ENCODE data around the gene TMEM95.

TMEM95 gene

DNA sequence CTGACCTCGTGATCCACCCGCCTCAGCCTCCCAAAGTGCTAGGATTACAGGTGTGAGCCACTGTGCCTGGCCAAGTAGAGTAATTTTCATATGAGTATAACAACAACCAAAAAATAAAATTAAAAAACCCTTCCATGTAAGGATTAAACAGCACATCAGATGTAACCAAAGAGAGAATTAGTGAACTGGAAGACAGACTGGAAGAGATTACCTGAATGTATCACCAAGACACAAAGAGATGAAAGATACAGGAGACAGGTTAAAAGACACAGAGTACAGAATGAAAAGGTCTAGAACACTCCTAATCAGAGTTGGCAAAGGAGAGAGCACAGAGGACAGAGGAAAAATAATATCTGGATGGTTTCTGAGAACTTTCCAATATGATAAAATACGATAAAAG is 24.2 kb downstream of the TMEM95 start:
- no peak for DNase-seq (ENCODE audit: low read depth)

GRCh38 chr17:7380321-7380720 is 25.4 kb downstream of the TMEM95 start:
- no peak for DNase-seq (ENCODE audit: low read depth)

GRCh38 chr17:7380855-7381683 is 26.1 kb downstream of the TMEM95 start, which contains the start of gene TNK1:
Gene TNK1 (plus strand): TSS chr17:7381089. CDS start chr17:7382927, 1,838 bp downstream.
- no peak for DNase-seq (ENCODE audit: low read depth)

DNA sequence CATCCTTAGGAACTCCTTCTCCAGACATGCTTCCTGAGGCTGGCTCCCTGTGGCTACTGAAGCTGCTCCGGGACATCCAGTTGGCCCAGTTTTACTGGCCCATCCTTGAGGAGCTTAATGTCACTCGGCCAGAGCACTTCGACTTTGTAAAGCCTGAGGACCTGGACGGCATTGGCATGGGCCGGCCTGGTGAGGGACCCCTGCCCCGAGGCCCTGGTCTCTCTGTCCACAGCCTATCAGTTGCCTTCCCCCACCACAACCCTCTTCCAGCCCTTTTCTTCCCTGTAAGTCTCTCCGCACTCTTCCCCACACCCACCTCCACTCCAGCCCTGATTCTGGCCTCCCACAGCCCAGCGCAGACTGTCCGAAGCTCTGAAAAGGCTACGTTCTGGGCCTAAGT is 27.9 kb downstream of the TMEM95 start:
- DNase-seq (ENCODE audit: low read depth): no peak

DNA sequence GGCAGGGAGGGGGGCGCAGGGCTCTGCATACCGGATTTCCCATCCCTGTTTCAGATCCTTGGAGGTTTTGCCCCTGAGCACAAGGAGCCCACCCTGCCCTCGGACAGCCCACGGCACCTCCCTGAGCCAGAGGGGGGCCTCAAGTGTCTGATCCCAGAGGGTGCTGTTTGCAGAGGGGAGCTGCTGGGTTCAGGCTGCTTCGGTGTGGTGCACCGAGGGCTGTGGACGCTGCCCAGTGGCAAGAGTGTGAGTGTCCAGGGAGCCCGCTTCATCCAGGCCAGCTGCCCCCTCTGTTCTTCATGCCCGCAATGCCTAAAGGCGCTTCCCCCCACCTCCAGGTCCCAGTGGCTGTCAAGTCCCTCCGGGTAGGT is 28.4 kb downstream of the TMEM95 start:
- no peak for DNase-seq (ENCODE audit: low read depth)

GRCh38 chr17:7383742-7384488 is 29.0 kb downstream of the TMEM95 start:
- DNase-seq (ENCODE audit: low read depth): no peak

DNA sequence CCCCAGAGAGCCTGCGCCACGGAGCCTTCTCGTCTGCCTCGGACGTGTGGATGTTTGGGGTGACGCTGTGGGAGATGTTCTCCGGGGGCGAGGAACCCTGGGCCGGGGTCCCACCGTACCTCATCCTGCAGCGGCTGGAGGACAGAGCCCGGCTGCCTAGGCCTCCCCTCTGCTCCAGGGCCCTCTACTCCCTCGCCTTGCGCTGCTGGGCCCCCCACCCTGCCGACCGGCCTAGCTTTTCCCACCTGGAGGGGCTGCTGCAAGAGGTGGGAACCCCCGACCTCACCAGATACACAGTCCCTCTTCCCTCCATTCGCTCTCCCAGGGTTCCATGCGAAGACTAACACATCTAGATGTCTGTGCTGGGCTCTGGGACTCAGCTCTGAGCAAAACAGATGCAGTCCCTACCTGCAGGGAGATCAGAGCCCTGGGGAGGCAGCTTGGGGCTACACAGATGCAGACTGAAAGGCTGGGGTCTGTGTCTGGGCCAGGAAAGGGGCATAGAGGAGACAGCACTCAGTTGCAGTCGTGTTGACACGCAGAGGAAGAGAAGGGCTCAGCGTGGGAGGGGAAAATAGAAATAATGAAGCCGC is 29.6 kb downstream of the TMEM95 start:
- no peak for DNase-seq (ENCODE audit: low read depth)

GRCh38 chr17:7388856-7389255 is 33.9 kb downstream of the TMEM95 start:
- DNase-seq (ENCODE audit: low read depth): no peak

DNA sequence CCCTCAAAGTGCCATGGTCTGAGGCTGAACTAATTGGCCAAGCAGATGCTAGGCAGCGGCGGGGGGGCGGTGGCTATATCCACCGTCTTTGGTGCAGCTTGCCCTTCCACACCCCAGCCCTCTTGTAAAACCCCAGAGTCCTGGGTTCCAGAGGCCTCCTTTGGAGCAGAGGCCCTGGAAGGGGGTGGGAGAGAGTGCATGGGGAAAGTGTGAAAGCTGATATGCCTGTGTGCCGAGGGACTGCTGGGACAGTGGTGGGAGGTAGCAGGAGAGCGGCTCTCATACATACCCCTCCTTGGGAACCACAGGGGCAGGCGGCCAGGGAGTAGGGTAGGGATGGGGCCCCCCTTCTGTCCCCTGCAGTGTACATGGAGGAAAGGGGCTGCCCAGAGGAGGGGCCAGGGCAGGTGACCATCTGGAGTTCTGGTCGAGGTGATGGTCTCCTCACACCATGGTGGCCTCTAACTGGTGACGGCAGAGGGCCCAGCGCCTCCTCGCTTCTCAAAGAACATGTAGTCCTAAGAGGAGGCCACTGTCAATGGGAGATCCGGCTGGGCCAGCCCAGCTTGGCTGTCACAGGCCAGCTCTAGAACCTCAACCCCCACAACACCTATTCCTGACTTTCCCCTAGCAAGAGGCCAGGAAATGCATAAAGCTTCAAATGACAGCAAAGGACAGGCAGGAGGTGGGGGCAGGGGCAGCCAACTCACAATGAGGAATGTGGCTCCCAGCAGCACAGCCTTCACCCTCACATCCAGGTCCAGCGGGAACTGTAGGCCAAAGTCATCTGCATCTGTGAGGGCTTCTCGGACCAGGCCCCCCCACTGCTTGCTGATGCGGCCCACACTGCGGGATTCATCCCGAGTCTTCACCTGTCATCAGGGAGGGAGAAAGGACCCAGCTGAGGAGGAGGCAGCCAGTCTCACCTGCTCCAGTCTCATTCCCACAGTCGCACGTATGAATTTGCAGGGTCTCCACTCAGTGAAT is 35.3 kb downstream of the TMEM95 start:
- no peak for DNase-seq (ENCODE audit: low read depth)

- DNase-seq (ENCODE audit: low read depth): no peak
These were observed 36.4 kb downstream of the TMEM95 start for GRCh38 chr17:7391307-7391706.

DNA sequence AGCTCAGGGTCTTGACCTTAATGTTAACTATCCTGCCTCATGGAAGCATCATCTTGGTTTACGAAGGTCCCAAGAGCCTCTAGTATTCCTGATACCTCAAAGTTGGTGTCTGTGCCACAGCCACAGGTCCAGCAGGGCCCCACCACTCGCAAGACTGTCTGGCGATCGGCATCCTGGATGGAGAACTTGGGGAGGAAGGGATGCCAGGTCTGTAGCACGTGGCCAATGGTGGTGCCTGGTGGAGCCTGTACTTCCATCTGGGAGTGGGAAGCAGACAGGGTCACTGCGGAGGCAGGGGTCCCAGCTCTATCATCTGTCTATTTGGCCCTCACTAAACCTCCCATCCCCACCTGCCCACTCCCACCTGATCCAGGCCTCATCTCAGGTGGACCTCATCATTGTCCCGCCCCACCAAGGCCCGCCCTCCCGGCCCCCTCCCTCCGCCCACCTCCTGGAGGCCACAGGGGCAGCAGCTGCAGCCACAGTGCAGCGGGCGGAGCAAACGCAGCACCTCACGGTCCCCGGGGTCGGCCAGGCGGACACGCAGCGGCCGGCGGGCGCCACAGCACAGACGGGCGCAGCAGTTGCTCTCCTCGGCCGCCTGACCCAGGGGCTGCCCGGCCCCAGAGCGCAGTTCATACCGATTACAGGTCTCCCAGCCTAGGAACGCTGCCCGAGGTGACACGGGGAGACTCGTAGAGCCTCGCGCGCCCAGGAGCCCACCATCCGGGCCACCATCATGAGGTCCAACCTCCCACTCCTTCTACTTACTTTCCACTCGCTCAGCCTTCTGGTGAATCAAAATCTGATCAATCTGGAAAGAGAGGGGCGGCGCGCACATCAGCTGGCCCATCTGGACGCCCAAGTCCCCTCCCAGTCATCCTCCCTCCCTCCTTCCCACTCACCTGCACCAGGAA is 38.0 kb downstream of the TMEM95 start:
- no peak for DNase-seq (ENCODE audit: low read depth)

GRCh38 chr17:7393613-7394451 is 38.9 kb downstream of the TMEM95 start:
- no peak for DNase-seq (ENCODE audit: low read depth)

DNA sequence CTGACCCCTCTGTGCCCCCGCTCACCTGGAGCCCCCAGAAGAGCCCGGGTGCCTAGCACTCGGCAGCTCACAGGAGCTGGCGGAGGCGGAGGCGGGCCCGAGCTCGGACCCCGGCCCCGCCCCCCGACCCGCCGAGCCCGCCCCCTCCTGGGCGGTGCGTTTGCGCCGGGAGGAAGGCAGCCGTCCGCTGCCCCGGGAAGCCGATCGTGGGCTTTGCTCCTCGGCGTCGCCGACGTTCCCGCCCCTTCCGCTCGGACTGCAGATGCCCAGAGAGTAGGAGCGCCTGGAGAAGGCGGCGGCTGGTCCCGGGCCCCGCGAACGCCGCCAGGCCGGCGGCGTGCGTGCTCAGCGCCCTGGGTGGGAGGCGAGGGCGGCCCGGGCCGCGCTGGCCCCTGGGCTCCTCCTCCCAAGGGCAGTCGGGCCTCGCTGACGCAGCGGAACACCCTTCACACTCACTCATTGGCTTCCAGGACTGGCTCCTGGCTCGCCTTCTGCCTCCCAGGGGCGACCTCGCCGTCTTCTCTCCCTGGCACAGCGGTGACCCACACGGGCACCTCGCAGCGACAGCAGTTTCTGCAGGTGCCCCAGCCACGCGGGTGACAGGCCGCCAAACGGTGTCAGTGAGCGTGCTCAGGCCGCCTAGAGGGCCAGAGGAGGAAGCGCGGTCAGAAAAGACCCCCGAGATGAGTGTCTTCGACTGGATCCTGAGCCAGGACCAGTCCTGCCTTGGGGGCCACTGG is 39.7 kb downstream of the TMEM95 start, which contains the start of gene PLSCR3:
Gene PLSCR3, minus strand, starts transcription at position 74 of the 740 bp plus-strand sequence. CDS start 415 bp downstream, outside the sequence.
- no peak for DNase-seq (ENCODE audit: low read depth)

GRCh38 chr17:7396147-7396546 is 41.2 kb downstream of the TMEM95 start:
- DNase-seq (ENCODE audit: low read depth): no peak

GRCh38 chr17:7398612-7399011 is 43.7 kb downstream of the TMEM95 start:
- no peak for DNase-seq (ENCODE audit: low read depth)

GRCh38 chr17:7403043-7403726 is 48.2 kb downstream of the TMEM95 start:
- no peak for DNase-seq (ENCODE audit: low read depth)

DNA sequence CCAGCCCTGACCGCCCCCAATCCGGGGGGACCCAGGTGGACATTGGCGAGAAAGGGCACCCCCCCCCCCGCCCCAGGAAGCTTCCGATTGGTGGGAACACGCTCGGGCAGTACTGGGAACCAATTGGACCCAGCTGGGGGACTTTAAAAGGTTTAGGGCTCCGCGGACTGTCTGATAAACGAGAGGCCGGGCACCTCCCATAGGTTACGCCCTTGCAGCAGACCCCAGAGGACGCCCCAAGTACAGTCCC is 48.7 kb downstream of the TMEM95 start:
- DNase-seq (ENCODE audit: low read depth): no peak

- DNase-seq (ENCODE audit: low read depth): peak; percentile 95
These were observed 49.2 kb downstream of the TMEM95 start, which contains the start of gene TMEM256 for GRCh38 chr17:7403977-7404736. Gene TMEM256 (minus strand): TSS chr17:7404097. CDS start chr17:7404084, 13 bp downstream.

Measured in GM04503 (cell line).